OCI-LY7 (cell line): Measurements from ENCODE around the gene NEK11. TPM values are rescaled to one million over a fixed set of nuclear protein-coding genes. Genes with fewer than 3 reads are reported as not detected.

Source experiments
- BruUV-seq: library from RNA; stranded (reverse); fragments of 400-500 nt; replicated peaks from 2 replicates; lab custom pipeline; 2021; lab: Mats Ljungman, UMichigan
- CTCF ChIA-PET: fragments of 300-600 bp; sonication (Branson Sonifier 250); formaldehyde crosslinking; loops from one replicate; lab custom pipeline; 2022; ENCODE audit warnings: antibody characterized with exemption; ENCODE audit not compliant: unreplicated experiment; lab: Charles Lee
- POLR2A ChIA-PET: fragments of 300-600 bp; sonication (Branson Sonifier 250); formaldehyde crosslinking; loops from one replicate; lab custom pipeline; 2022; ENCODE audit warnings: antibody characterized with exemption; lab: Charles Lee
- DNase-seq: peaks from one replicate; pipeline ENCODE4 v3.0.0-alpha.2; 2015; ENCODE audit warnings: low spot score
- H2AFZ ChIP-seq: fragments of 200-600 bp; sonication (generic), shearing (Covaris generic); 2 replicates; pipeline ENCODE4 v1.6.1; 2014; ENCODE audit warnings: mild to moderate bottlenecking, antibody characterized with exemption, low read length, moderate library complexity
- H3K27ac ChIP-seq: fragments of 200-600 bp; sonication (generic); 2 replicates; pipeline ENCODE4 v1.5.1; 2014; ENCODE audit warnings: mixed run types, low read depth, mild to moderate bottlenecking, moderate library complexity, low read length, inconsistent platforms; ENCODE audit not compliant: poor library complexity, severe bottlenecking
- H3K36me3 ChIP-seq: fragments of 200-600 bp; sonication (generic); 2 replicates; pipeline ENCODE4 v1.6.1; 2014; ENCODE audit warnings: mild to moderate bottlenecking, antibody characterized with exemption, low read length, moderate library complexity, mixed read lengths; ENCODE audit not compliant: insufficient read depth
- H3K4me1 ChIP-seq: fragments of 200-600 bp; sonication (generic); 2 replicates; pipeline ENCODE4 v1.5.1; 2014; ENCODE audit warnings: mild to moderate bottlenecking, low read length; ENCODE audit not compliant: insufficient read depth, poor library complexity, severe bottlenecking
- H3K4me2 ChIP-seq: fragments of 200-600 bp; sonication (generic); 2 replicates; pipeline ENCODE4 v1.6.1; 2014; ENCODE audit warnings: mild to moderate bottlenecking, low read length
- H3K4me3 ChIP-seq: fragments of 200-600 bp; sonication (generic); 2 replicates; pipeline ENCODE4 v1.5.1; 2014; ENCODE audit warnings: mild to moderate bottlenecking, low read depth, low read length; ENCODE audit not compliant: poor library complexity, severe bottlenecking
- H3K79me2 ChIP-seq: fragments of 200-600 bp; sonication (generic); 2 replicates; pipeline ENCODE4 v1.6.1; 2016; ENCODE audit warnings: low read depth, mild to moderate bottlenecking, low read length, moderate library complexity, mixed read lengths; ENCODE audit not compliant: insufficient read depth
- H3K9me2 ChIP-seq: fragments of 200-600 bp; sonication (generic); 2 replicates; pipeline ENCODE4 v1.6.1; 2016; ENCODE audit warnings: mild to moderate bottlenecking, low read length, mixed read lengths; ENCODE audit not compliant: insufficient read depth
- H3K9me3 ChIP-seq: fragments of 200-600 bp; sonication (generic); 2 replicates; pipeline ENCODE4 v1.6.1; 2014; ENCODE audit warnings: mild to moderate bottlenecking, mixed run types, low read length, mixed read lengths
- H4K20me1 ChIP-seq: fragments of 200-600 bp; sonication (generic); 2 replicates; pipeline ENCODE4 v1.6.1; 2014; ENCODE audit warnings: mild to moderate bottlenecking, antibody characterized with exemption, low read length, moderate library complexity, mixed read lengths; ENCODE audit not compliant: insufficient read depth
- EZH2phosphoT487 ChIP-seq: fragments of 200-600 bp; sonication (generic); IDR thresholded peaks from 2 replicates; pipeline ENCODE4 v1.6.1; 2018; ENCODE audit warnings: low read depth, borderline replicate concordance, mild to moderate bottlenecking, mixed run types, antibody characterized with exemption, low read length, moderate library complexity, mixed read lengths
- intact Hi-C: fragments of 100-400 bp; cut with micrococcal nuclease; formaldehyde crosslinking; loops from one replicate; pipeline ENCODE4 v1.10.0; 2022; ENCODE audit not compliant: unreplicated experiment
- total RNA-seq, 2 experiments: library from RNA; depleted of rRNA in 1 of 2; stranded (reverse); fragments of >200 nt in 1 of 2; shearing (Covaris generic) in 1 of 2; gene quantifications; 2 replicates each; pipeline ENCODE4 v1.2.3, GENCODE V29; 2014 to 2022
- TF ChIP-seq, protein P1 (sequence below): fragments of 200-600 bp; sonication (generic); conservative IDR thresholded peaks from 2 replicates; pipeline ENCODE4 v1.5.1; 2014; ENCODE audit warnings: mild to moderate bottlenecking, antibody characterized with exemption, low read length, moderate library complexity, mixed read lengths

The NEK11 gene
- total RNA-seq, 2 experiments from 2014 or later = 0.47 to 1.5 TPM

DNA sequence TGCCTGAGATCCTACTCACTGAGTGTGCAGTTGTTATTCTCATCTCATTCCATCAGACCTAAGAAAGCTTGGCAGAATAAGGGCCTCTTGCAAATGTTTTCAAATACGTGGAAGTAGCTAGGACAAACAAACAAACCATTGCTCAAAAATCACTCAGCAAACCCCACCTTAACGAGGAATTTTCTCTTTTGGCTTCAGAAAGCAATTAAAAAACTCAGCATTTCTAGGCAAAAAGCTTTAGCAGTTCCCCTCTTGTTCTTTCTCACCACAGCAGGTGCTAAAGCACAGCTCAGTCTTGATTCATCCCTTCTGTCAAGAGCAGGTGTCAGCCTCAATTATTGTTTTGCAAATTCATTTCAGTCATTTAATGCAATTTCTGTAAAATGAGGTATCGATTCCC, 296.3 kb downstream of the NEK11 start:
- H3K9me2 ChIP-seq = no peaks in the 10 kb centered on the region
- no peak overlapping the region for H3K4me3 ChIP-seq
- intact Hi-C loops = no loop called here
- no peak for TF ChIP-seq EZH2phosphoT487
- TF ChIP-seq, protein P1, sequence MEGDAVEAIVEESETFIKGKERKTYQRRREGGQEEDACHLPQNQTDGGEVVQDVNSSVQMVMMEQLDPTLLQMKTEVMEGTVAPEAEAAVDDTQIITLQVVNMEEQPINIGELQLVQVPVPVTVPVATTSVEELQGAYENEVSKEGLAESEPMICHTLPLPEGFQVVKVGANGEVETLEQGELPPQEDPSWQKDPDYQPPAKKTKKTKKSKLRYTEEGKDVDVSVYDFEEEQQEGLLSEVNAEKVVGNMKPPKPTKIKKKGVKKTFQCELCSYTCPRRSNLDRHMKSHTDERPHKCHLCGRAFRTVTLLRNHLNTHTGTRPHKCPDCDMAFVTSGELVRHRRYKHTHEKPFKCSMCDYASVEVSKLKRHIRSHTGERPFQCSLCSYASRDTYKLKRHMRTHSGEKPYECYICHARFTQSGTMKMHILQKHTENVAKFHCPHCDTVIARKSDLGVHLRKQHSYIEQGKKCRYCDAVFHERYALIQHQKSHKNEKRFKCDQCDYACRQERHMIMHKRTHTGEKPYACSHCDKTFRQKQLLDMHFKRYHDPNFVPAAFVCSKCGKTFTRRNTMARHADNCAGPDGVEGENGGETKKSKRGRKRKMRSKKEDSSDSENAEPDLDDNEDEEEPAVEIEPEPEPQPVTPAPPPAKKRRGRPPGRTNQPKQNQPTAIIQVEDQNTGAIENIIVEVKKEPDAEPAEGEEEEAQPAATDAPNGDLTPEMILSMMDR = no peak
- H3K4me1 ChIP-seq = no peaks in the 10 kb centered on the region
- H3K4me2 ChIP-seq = no peak overlapping the region
- no peak overlapping the region for H2AFZ ChIP-seq
- no peaks in the 10 kb centered on the region for H4K20me1 ChIP-seq
- DNase-seq = no peak
- H3K9me3 ChIP-seq = no peaks in the 10 kb centered on the region
- ChIA-PET CTCF (interaction anchor here (0.6 kb wide), 1 partner anchor 202 kb away, joined by 3 read pairs; no protein-coding TSS in a partner anchor), POLR2A (no interaction called here)
- H3K27ac ChIP-seq = no peak overlapping the region
- no TSS peak for BruUV-seq
- H3K36me3 ChIP-seq = no peaks in the 10 kb centered on the region
- H3K79me2 ChIP-seq = no peaks in the 10 kb centered on the region

DNA sequence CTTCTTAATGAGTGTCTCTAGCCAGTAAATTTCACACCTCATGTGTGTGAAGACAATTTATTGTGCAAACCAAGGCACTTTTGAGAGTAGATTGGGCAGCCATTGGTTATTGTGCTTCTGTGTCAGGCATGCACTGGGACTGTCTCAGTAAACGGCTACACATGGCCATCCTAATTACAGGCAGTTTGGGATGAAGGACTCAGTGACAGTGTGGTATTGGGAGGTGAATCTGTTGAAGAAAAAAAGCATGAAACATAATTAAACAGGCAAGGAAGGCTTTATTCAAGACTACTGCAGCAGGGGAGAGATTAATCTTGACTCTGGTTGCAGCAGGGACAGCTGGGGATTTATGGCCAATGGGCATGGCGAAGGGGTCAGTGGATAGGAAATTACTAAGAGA, 297.1 kb downstream of the NEK11 start:
- intact Hi-C loops = no loop called here
- Histone ChIP-seq H3K4me3 (no peak overlapping the region), H3K4me2 (no peak overlapping the region), H3K4me1 (peaks cover 7% of the 10 kb centered on the region), H4K20me1 (no peaks in the 10 kb centered on the region), H3K36me3 (no peaks in the 10 kb centered on the region), H3K9me3 (no peaks in the 10 kb centered on the region), H3K79me2 (no peaks in the 10 kb centered on the region), H2AFZ (no peak overlapping the region), H3K9me2 (no peaks in the 10 kb centered on the region), H3K27ac (no peak overlapping the region)
- no peak for DNase-seq
- no TSS peak for BruUV-seq
- CTCF ChIA-PET = no interaction called here
- POLR2A ChIA-PET = no interaction called here
- TF ChIP-seq EZH2phosphoT487 = no peak
- TF ChIP-seq, protein P1 = no peak

DNA sequence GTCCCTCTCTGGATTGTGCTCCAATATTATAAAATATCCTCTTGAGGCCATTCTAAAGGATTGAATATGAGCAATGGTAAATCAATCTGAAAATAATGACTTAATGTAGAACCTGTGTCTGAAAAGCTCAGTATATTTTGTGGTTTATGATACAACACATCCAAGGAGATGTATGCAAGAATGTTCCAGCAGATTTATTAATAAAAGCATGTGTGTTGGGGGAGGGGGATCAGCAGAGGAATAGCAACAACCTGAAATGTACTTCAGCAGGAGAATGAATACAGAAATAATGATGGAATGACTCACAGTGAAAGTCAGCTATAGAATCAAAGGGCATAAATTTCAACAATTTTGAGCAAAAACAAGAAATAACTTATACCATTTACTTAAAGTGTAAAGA, 298.2 kb downstream of the NEK11 start:
- Histone ChIP-seq H3K9me2 (no peaks in the 10 kb centered on the region), H2AFZ (no peak overlapping the region), H3K27ac (no peak overlapping the region), H3K4me1 (peaks cover 9% of the 10 kb centered on the region), H3K4me2 (no peak overlapping the region), H3K36me3 (no peaks in the 10 kb centered on the region), H3K79me2 (no peaks in the 10 kb centered on the region), H4K20me1 (no peaks in the 10 kb centered on the region), H3K4me3 (no peak overlapping the region), H3K9me3 (no peaks in the 10 kb centered on the region)
- intact Hi-C loops = no loop called here
- CTCF ChIA-PET = no interaction called here
- no TSS peak for BruUV-seq
- POLR2A ChIA-PET = no interaction called here
- no peak for DNase-seq
- no peak for TF ChIP-seq EZH2phosphoT487
- TF ChIP-seq, protein P1 = no peak
